Left hindlimb (tissue), 1 donor: ENCODE measurements around the gene TRAF7.
A peak's percentile ranks its signal among the peaks of the same experiment; 100 is the strongest.
"Not testable (repeated sequence)": the region's sequence is repeated elsewhere in the genome, so short reads cannot be mapped to it uniquely, and the experiment has no call there.

Source experiments
- DNase-seq: peaks from one replicate; pipeline ENCODE4 v3.0.0-alpha.2; 2018

Gene TRAF7

DNA sequence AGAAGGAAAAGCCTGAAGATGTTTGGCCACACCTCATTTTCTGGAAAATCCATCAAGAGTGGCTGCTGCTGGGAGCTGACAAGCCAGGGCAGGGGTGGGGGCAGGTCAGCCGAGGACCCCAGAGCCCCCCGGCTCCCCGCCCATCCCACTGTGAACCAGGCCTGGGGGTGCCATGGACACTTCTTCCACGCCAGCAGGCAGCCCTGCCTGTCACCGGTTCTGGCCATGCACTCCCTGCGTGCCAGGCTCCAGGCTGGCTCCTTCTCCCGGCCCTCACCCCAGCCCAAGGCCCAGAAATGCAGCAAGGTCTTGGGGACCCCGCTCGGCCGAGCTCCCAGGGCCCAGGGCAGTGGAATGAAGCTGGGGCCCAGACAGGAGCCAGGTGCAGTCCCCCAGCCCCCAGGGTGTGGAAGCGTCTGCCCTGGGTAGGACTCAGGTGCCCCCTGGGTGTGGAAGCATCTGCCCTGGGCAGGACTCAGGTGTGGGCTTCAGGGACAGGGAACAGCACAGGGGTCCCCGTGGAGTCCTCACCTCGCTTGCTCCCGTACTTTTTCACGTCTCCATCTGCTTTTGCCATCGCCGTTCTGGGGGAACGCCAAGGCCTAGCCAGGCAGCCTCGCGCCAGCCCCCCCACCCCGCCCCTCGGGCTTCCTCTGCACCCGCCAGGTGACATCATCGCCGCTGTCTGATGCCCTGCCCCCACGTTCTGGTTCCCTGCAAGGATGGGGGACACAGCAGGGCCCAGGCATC, 32.5 kb upstream of the TRAF7 start:
- not testable (repeated sequence) for DNase-seq

DNA sequence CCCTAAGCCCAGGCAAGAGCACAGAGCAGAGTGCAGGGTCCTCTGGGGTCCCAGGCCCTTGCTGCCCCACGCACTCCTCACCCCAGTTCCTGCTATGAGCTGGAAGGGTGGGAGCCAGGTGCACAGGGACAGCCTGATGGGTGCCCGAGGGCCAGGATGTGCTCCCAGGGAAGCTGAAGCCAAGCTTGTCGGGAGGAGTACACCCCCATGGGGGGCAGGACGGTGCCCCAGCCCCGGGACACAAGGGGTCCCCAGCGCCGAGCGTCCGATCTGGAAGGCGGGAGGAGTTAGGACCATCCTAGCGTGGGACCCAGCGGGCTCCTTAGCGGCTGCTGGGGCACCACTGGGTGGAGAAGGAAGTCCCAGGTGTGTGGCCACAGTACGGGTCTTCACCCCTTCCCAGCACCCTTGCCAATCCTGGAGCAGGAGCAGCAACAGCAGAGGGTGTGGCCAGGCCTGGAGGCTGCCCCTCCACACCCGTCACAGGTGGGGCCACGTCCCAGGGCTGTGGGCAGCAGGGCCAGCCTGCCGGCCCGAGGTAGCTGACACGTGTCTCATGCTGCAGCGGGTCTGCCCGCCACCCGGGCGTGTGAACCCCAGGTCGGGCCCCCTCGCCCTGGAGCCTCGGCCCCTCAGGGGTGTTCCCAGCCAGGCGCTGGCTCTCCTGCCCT, 31.7 kb upstream of the TRAF7 start:
- DNase-seq: not testable (repeated sequence)

DNA sequence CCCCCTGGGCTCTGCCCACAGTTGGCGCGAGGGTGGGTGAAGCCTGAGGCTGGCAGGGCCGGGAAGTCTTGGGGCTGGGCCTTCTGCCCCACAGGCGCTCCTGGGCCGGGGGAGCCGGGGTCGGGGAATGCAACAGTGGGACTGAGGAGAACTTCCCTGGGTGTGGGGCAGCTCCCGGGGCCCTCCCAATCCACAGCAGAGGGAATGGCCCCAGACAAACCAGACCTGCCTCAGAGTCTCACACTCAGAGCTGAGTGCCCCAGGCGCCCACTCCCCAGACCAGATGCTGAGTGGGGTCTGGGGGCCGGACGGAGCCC, 31.2 kb upstream of the TRAF7 start:
- not testable (repeated sequence) for DNase-seq

DNA sequence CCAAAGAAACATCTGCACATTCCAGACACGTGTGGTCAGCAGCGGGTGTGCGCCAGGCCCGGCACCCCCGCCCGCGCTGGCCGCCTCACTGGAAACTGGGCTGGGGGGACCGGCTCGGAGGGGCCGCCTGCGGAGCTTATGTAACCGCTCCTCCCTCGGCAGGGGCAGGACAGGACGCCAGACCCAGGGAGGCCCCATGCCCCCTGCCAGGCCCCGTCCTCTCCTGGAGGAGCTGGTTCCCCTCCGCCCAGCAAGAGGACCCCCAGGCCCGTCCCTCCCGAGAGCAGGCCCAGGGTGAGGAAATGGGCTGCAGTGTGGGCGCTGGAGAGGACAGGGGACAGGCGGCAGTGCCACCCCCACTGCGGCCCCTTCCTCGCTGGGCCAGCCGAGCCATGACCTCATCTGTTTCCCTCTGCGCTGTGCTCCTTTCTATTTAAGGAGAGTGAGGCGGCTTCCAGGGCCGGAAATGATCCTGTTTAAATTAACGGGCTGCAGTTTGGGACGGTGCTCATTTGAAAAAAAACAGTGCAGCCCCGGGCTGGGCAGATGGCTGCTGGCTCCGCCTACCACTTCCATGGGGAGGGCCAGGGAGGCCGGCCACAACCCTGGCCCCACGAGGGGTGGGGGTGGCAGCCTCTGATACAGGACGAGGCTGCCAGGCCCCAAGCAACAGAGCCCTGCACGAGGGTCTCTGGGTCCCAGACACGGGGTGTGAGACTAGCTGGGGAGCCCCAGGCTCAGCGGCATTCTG, 30.7 kb upstream of the TRAF7 start:
- peak; percentile 92 for DNase-seq

DNA sequence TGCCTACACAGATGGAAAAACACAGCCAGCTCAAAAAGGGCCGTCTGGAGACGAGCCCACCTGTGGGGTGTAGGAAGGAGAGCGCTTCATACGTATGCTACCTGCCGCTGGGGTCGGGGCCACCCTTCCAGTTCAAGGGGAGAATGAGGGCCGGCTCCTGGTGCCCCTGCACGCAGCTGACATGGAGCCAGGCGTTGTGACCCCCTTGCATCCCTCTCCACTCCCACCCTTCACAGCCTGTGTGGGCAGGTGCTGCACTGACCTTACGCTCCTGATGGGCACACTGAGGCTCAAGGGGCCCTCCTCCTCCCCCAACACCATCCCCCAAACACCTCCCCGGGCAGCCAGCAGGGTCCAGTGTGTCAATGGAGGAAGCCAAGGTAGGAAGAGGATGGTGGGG, 30.0 kb upstream of the TRAF7 start:
- DNase-seq: not testable (repeated sequence)

DNA sequence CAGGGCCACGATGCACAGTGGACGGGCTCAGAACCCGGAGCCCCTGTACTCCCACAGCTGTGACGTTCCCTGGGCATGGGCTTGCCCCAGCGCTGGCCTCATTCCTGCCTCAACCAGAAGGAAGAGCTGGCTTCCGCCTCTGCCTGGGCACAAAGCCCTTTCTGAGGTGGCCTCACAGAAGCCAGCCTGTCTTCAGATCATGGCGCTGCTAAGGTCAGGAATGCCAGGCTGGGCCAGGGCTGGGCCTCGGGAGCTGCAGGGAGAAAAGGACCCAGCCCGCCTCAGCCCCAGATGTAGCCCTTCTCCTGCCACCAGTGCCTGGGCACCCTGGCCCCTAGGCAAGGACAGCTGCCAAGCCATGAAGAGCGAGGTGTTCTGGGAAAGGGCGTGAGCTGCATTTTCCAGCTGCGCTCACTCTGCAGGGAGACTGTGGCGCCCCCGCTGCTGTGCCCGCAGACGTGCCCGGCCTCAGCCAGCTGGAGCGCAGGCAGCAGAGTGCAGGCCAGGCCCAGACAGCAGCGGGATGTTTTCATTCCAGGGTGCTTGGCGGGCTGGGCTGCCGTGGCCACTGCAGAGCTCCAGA, 29.3 kb upstream of the TRAF7 start:
- DNase-seq: peak; percentile 81

DNA sequence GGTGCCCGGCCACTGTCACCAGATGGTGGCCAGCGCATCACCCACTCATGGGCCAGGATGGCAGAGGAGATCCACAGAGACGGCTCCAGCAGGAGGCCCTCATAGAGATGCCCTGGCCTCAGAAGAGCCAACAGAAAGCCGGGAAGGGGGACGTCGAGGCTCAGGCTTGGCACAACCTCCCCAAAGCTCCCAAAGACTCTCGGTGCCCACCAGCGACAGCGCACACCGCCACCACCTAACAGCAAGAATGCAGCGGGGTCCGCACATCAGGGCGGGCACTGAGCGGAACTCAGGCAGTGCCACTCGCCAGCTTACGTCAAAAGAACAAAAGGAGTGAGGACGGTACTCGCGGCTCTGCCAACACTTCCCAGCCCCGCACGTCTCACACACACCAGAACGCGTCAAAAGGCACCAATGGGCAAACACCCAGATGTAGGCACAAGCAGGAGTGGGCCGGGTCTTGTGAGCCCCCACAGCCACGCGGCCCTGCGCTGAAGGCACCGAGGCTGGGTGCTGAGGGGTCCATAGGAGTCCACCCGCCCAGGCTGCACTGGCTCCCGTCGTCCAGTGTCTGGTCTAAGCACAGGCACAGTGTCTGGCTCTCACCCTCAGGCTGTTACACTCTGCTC, 28.5 kb upstream of the TRAF7 start:
- DNase-seq: peak; percentile 39

DNA sequence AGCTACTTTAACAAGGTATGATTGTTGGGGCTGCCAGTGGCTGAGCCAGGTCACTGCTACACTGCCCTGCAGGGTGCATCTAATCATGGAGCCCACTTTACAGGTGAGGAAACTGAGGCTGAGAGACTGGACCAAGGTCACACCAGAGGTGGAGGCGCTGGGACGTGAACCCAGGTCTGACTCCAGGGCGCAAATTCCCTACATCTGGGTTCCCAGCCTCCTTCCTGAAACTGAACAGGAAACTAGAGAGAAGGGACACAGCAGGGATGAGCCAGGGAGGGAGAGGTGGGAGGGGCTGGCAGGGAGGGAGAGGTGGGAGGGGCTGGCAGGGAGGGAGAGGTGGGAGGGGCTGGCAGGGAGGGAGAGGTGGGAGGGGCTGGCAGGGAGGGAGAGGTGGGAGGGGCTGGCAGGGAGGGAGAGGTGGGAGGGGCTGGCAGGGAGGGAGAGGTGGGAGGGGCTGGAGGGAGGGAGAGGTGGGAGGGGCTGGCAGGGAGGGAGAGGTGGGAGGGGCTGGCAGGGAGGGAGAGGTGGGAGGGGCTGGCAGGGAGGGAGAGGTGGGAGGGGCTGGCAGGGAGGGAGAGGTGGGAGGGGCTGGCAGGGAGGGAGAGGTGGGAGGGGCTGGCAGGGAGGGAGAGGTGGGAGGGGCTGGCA, 27.8 kb upstream of the TRAF7 start:
- DNase-seq: peak; percentile 65

DNA sequence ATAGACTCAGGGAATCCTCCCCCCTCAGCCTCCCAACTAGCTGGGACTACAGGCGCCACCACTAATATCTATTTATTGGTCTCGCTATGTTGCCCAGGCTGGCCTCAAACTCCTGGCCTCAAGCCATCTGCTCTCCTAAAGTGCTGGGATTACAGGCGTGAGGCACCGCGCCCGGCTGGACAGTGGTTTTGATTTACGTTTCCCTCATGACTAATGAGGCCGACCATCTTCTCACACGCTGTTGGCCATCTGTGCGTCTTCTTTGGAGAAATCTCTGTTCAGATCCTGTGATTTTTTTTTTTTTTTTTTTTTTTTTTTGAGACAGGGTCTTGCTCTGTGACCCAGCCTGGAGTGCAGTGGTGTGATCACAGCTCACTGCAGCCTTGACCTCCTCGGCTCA, 26.3 kb upstream of the TRAF7 start:
- DNase-seq: not testable (repeated sequence)

DNA sequence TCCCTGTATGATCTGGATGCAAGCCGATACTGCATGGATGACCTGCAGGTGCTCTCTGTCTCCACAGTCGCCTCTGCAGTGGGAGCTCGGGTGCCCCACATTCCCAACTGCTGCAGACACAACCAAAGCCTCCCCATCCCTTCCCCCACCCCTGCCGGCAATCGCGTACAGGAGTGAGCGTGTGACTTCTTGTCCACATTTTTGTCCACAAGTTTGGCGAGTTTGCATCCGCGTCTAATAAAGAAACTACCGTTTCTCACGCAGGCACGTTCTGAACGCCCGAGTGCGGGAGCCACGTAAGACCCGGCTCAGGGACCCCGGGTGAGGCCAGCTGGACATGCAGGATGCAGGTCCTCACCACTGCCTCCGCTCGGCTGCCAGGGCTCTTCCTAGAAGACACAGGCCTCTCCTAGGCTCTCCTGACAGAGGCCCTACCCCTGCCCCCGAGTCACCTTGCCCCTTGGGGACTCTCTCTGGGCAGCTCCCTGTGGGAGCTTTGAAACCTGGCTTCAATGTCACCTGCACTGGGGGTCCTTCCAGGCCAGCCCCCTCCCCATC, 25.6 kb upstream of the TRAF7 start:
- not testable (repeated sequence) for DNase-seq

DNA sequence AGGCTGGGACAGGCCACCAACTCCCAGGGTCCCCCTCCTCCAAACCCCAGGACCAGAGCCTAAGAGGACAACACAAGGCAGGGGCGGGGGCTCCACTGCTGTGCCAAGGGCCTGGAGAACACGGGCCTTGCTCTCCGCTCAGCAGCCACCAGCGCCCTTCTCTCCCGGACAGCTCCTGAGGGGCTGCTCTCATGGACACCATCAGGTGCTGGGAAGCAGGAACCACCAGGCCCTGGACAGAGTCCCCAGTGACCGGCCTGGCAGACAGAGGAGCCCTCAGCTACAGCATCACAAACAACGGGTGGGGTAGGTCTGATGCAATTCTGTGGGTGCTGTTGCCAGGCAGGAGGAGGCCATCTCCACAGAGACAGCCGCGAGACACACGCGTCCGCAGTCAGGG, 21.8 kb upstream of the TRAF7 start:
- DNase-seq: not testable (repeated sequence)

DNA sequence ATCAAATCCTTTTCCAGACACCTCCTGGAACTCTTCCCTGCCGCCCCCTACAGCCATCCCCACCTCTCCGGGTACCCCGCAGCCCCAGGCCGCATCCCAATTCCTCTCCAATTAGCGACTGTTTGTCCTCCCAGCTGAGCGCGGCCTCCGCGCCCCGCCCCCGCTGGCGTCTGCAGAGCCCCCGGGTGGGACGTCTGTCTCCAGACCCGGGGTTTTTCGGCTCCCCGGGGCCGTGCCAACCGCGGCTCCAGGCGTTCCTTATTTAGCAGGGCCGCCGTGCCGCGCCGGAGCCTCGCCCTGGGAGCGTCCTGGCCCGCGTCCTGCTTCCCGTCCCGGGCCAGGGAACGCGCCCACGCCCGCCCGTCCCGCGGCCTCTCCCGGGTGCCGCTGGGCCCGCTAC, 20.5 kb upstream of the TRAF7 start:
- DNase-seq: not testable (repeated sequence)

DNA sequence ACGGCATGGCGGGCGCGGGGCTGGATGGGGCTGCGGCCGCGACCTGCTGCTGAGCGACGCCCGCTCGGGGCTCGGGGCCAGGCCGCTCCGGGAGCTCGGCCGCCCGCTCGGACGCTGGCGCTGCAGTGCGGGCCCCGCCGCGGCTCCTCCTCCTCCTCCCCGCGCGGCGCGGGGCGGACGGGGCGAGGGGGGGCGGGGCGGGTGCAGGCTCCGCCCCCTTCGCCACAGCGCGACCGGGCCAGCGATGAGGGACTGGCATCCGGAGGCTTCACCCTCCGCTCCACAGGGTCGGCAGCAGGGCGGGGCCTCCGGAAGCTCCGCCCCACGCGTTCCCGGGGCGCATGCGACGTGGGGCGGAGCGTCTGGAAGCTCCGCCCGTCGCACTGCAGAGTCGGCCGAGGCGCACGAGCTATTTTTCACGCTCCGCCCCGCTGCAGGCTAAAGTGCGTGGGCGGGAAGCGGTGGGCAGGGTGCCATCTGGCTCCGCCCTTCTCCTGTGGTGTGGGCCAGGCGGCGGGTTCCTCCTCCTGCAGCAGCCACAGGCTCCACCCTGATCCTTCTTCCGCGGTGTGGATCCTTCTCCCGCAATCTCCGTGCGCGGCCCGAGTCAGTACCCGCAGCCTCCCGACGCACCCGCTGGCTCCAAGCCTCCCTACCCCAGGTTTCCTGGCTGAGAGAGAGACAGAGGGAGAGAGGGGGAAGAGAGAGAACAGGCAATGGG, 19.7 kb upstream of the TRAF7 start, which contains the start of gene PKD1:
TSS of gene PKD1 (minus strand) at position 129 of the 721 bp plus-strand sequence. CDS start 209 bp downstream, outside the sequence.
- DNase-seq: peak; percentile 93

DNA sequence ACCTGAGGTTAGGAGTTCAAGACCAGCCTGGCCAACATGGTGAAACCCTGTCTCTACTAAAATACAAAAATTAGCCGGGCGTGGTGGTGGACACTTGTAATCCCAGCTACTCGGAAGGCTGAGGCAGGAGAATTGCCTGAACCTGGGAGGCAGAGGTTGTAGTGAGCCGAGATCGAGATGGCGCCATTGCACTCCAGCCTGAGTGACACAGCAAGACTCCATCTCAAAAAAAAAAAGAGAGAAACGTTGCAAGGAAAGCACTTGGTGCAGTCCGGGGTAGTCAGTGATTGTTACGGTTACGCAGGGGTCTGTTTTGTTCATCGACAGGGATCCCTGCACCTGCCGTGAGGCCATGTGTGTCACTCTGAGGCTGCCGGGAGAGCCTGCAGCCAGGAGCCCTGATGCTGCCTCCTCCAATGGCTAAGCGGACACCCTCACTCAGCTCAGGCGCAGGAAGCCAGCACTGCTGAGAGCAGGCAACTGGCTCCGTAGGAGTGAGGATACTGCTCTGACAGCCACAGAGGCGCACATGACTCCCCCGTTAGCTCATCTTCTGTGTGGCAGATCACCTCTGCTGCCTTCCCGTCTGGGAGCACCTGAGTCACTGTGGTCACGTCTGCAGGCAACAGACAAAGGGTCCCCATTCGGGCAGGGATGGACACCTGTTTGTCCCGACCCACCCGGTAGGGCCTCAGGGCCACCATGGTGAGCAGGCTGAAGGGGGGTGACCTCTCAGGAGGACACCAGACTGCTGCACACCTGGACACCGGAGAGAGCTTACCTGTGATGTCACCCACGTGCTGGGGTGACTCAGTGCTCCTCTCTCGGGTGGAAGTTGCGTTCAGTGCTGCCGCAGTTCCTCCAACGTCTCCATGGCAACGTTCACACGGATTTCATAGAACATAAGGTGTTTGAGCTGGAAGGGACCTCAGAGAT, 12.4 kb upstream of the TRAF7 start:
- peak; percentile 28 for DNase-seq

DNA sequence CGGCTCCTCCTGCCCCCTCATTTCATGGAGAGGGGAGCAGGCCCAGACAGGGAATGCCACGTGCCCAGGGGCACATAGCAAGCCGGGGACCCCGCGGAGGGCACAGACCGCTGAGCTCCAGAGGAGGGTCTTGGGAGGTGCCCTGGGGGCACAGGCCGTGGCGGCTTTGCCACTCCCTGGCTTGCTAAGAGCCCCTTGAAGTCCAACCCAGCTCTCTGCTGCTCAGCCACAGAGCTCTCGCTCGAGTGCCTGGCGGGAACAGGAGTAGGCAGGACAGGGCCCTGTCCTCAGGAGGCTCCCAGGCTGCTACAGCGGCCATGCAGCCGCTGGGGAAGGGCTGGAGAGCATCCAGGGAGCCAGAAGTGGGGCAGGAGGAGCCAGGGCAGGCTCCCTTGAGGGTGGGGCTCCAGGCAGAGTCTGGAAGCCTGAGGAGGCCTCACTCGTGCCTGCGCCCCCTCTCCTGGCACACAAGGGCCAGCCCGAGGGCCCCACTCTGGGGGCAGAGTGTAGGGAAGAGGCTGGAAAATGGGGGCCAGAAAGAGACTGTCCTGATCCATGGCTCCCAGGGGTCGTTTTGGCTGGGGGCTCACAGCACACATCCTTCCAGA, 11.6 kb upstream of the TRAF7 start:
- peak; percentile 28 for DNase-seq

DNA sequence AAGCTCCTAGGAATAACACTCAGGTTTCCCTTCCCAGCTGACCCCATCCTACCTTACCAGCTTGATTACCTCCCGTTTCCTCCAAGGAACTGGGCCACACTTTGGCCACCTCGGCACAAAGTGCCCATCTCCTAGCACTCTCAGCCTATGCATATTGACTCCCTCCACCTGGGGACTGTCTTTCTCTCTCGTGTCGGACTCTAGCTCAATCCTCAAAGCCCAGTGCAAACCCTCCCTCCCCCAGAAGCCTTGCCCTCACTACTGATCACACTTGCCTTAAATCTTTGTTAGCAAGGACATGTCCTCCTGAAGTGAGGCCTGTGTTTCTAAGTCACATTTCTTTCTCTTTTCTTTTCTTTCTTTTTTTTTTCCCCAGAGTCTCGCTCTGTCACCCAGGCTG, 9.7 kb upstream of the TRAF7 start:
- DNase-seq: peak; percentile 8

DNA sequence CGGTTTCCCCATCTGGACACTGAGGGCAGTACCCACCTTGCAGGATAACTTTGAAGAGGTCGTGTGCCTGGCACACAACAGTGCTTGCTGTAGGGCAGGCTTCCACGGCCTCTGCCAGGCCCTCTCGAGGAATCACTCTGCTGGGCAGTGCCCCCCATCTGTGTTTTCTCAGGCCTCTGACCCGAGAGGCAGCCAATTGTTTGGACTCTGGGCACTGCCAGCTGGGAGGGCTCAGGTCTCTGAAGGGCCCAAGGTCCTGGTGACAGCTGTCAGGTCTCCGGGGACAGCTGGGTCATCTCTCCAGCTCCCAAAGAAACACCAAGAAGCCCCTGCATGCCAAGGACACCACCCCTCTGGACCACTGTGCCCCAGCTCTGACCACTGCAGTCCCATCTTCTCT, 8.2 kb upstream of the TRAF7 start:
- DNase-seq: no peak

DNA sequence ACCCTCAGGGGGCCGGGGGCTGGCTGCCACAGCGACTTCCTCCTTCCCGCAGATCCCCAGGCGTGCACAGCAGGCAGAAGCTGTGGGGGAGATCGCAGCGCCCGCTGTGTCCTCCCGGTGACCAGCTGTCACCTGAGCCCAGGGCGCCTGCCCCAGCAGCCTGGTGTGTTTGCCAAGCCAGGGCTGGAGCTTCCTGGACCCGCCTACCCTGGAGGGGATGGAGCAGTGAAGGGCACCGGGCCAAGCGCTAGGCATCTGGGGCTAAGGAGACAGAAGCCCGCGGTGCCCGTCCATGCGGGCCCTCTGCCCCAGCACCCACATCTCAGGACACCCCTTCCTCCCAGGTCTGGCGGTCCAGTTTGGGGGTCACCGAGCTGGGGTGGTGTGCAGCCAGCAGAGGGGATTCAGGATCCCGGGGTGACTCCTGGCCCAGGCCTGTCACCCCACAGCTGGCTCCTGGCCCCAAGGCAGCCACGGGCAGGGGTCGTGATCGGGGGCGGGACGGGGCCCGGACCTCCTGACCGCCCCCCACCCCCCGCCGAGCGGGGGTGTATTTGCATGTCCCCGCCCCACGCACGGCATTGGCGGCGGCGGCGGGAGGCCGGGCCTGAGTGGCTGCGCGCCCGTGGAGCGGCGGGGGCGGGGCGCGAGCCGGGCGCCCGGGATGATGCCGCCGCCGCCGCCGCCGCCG, 7.5 kb upstream of the TRAF7 start, which contains the start of gene RAB26:
TSS of gene RAB26 (plus strand) at position 645 of the 691 bp plus-strand sequence. CDS start 159 bp downstream, outside the sequence.
- DNase-seq: peak; percentile 81
